OCI-LY1 (cell line): Measurements from ENCODE around the gene MED27.

Experiments used
- H2AFZ ChIP-seq: fragments of 200-600 bp; sonication (generic), shearing (Covaris generic); 2 replicates; pipeline ENCODE4 v1.6.0; 2014; ENCODE audit warnings: antibody characterized with exemption, mild to moderate bottlenecking, low read length
- H3F3A ChIP-seq: fragments of 200-600 bp; sonication (generic), shearing (Covaris generic); 2 replicates; pipeline ENCODE4 v1.6.0; 2014; ENCODE audit warnings: mild to moderate bottlenecking, antibody characterized with exemption, low read length, moderate library complexity; ENCODE audit not compliant: insufficient read depth
- H3K27ac ChIP-seq: fragments of 200-600 bp; sonication (generic); 2 replicates; pipeline ENCODE4 v1.5.1; 2014; ENCODE audit warnings: low read length, mixed run types, mild to moderate bottlenecking, low read depth; ENCODE audit not compliant: poor library complexity, severe bottlenecking
- H3K27me3 ChIP-seq: fragments of 200-600 bp; sonication (generic); 2 replicates; pipeline ENCODE4 v1.6.0; 2014; ENCODE audit warnings: antibody characterized with exemption, mild to moderate bottlenecking, low read length, moderate library complexity; ENCODE audit not compliant: insufficient read depth
- H3K36me3 ChIP-seq: fragments of 200-600 bp; sonication (generic); 2 replicates; pipeline ENCODE4 v1.6.1; 2014; ENCODE audit warnings: mild to moderate bottlenecking, antibody characterized with exemption, low read length, moderate library complexity, mixed read lengths; ENCODE audit not compliant: insufficient read depth
- H3K4me1 ChIP-seq: fragments of 200-600 bp; sonication (generic); 2 replicates; pipeline ENCODE4 v1.5.1; 2014; ENCODE audit warnings: mild to moderate bottlenecking, low read length, moderate library complexity; ENCODE audit not compliant: insufficient read depth, severe bottlenecking
- H3K4me2 ChIP-seq: fragments of 200-600 bp; sonication (generic), shearing (Covaris generic); 2 replicates; pipeline ENCODE4 v1.6.1; 2014; ENCODE audit warnings: low read length
- H3K4me3 ChIP-seq: fragments of 200-600 bp; sonication (generic); 2 replicates; pipeline ENCODE4 v1.5.1; 2014; ENCODE audit warnings: low read length, low read depth, mild to moderate bottlenecking, mixed read lengths; ENCODE audit not compliant: poor library complexity, severe bottlenecking
- H3K79me2 ChIP-seq: fragments of 200-600 bp; shearing (Covaris generic); 2 replicates; pipeline ENCODE4 v1.6.1; 2016; ENCODE audit warnings: mixed run types, low read length, mixed read lengths; ENCODE audit not compliant: insufficient read depth
- H3K9ac ChIP-seq: fragments of 200-600 bp; sonication (generic), shearing (Covaris generic); 2 replicates; pipeline ENCODE4 v1.6.1; 2014; ENCODE audit warnings: mild to moderate bottlenecking, low read length, mixed read lengths
- H3K9me2 ChIP-seq: fragments of 200-600 bp; sonication (generic), shearing (Covaris generic); 2 replicates; pipeline ENCODE4 v1.6.1; 2014; ENCODE audit warnings: low read depth, mild to moderate bottlenecking, low read length, mixed read lengths
- H3K9me3 ChIP-seq: fragments of 200-600 bp; shearing (Covaris generic); 2 replicates; pipeline ENCODE4 v1.6.1; 2014; ENCODE audit warnings: low read length, mixed read lengths
- H4K20me1 ChIP-seq: fragments of 200-600 bp; sonication (generic), shearing (Covaris generic); 2 replicates; pipeline ENCODE4 v1.6.0; 2016; ENCODE audit warnings: mild to moderate bottlenecking, low read length; ENCODE audit not compliant: insufficient read depth
- CTCF ChIP-seq: fragments of 200-600 bp; sonication (generic), shearing (Covaris generic); IDR thresholded peaks from 2 replicates; pipeline ENCODE4 v1.5.1; 2017; ENCODE audit warnings: mild to moderate bottlenecking, antibody characterized with exemption, low read length, moderate library complexity, mixed read lengths
- EZH2 ChIP-seq: fragments of 200-600 bp; sonication (generic), shearing (Covaris generic); IDR thresholded peaks from 2 replicates; pipeline ENCODE4 v1.8.0; 2017; ENCODE audit warnings: borderline replicate concordance, mixed run types, mild to moderate bottlenecking, antibody characterized with exemption, low read length, moderate library complexity, mixed read lengths

The MED27 gene

GRCh38 chr9:131886826-131887225, 192.8 kb downstream of the MED27 start:
- no peaks in the 10 kb centered on the region for H3K9me3 ChIP-seq
- H4K20me1 ChIP-seq, result no peaks in the 10 kb centered on the region
- TF ChIP-seq EZH2, result no peak
- no peaks in the 10 kb centered on the region for H3K36me3 ChIP-seq
- H3F3A ChIP-seq, result no peaks in the 10 kb centered on the region
- H3K9ac ChIP-seq, result no peak overlapping the region
- H3K9me2 ChIP-seq, result no peaks in the 10 kb centered on the region
- H3K27ac ChIP-seq, result no peak overlapping the region
- no peak overlapping the region for H3K4me3 ChIP-seq
- H2AFZ ChIP-seq, result no peak overlapping the region
- no peaks in the 10 kb centered on the region for H3K4me1 ChIP-seq
- no peak overlapping the region for H3K4me2 ChIP-seq
- no peaks in the 10 kb centered on the region for H3K79me2 ChIP-seq
- no peaks in the 10 kb centered on the region for H3K27me3 ChIP-seq

GRCh38 chr9:131885144-131885609, 194.5 kb downstream of the MED27 start:
- Histone ChIP-seq H3K9ac (no peak overlapping the region), H3K4me1 (no peaks in the 10 kb centered on the region), H3K9me2 (no peaks in the 10 kb centered on the region), H3K79me2 (no peaks in the 10 kb centered on the region), H4K20me1 (no peaks in the 10 kb centered on the region), H3F3A (no peaks in the 10 kb centered on the region), H3K36me3 (no peaks in the 10 kb centered on the region), H3K27ac (no peak overlapping the region), H3K27me3 (no peaks in the 10 kb centered on the region), H3K9me3 (no peaks in the 10 kb centered on the region), H3K4me2 (no peak overlapping the region), H3K4me3 (no peak overlapping the region), H2AFZ (no peak overlapping the region)
- no peak for TF ChIP-seq CTCF
- no peak for TF ChIP-seq EZH2

- no peaks in the 10 kb centered on the region for H3K27me3 ChIP-seq
- no peaks in the 10 kb centered on the region for H4K20me1 ChIP-seq
- no peak overlapping the region for H2AFZ ChIP-seq
- H3K36me3 ChIP-seq, result no peaks in the 10 kb centered on the region
- no peak overlapping the region for H3K9ac ChIP-seq
- no peaks in the 10 kb centered on the region for H3K9me2 ChIP-seq
- no peak overlapping the region for H3K27ac ChIP-seq
- H3F3A ChIP-seq, result no peaks in the 10 kb centered on the region
- no peak overlapping the region for H3K4me3 ChIP-seq
- no peaks in the 10 kb centered on the region for H3K4me1 ChIP-seq
- TF ChIP-seq EZH2, result no peak
- no peak for TF ChIP-seq CTCF
- no peak overlapping the region for H3K4me2 ChIP-seq
- H3K9me3 ChIP-seq, result no peaks in the 10 kb centered on the region
- no peaks in the 10 kb centered on the region for H3K79me2 ChIP-seq
These were observed 195.4 kb downstream of the MED27 start for GRCh38 chr9:131884222-131884621.

- Histone ChIP-seq H3K36me3 (no peaks in the 10 kb centered on the region), H4K20me1 (no peaks in the 10 kb centered on the region), H3K79me2 (no peaks in the 10 kb centered on the region), H3K4me2 (no peak overlapping the region), H3K9me3 (no peaks in the 10 kb centered on the region), H3F3A (no peaks in the 10 kb centered on the region), H3K9me2 (no peaks in the 10 kb centered on the region), H2AFZ (no peak overlapping the region), H3K9ac (no peak overlapping the region), H3K27ac (no peak overlapping the region), H3K4me3 (no peak overlapping the region), H3K4me1 (no peaks in the 10 kb centered on the region), H3K27me3 (no peaks in the 10 kb centered on the region)
- TF ChIP-seq EZH2, result no peak
- TF ChIP-seq CTCF, result no peak
These were observed 198.7 kb downstream of the MED27 start for GRCh38 chr9:131880833-131881583.
